GM12872 (cell line): ENCODE measurements around the gene ZNF579.

Experiments used
- TF ChIP-seq, protein P1 (sequence below): IDR thresholded peaks from 3 replicates; pipeline ENCODE4 v1.5.1; 2011; ENCODE audit warnings: low read depth, mild to moderate bottlenecking, low read length, moderate library complexity; ENCODE audit not compliant: insufficient read depth

ZNF579 gene

DNA sequence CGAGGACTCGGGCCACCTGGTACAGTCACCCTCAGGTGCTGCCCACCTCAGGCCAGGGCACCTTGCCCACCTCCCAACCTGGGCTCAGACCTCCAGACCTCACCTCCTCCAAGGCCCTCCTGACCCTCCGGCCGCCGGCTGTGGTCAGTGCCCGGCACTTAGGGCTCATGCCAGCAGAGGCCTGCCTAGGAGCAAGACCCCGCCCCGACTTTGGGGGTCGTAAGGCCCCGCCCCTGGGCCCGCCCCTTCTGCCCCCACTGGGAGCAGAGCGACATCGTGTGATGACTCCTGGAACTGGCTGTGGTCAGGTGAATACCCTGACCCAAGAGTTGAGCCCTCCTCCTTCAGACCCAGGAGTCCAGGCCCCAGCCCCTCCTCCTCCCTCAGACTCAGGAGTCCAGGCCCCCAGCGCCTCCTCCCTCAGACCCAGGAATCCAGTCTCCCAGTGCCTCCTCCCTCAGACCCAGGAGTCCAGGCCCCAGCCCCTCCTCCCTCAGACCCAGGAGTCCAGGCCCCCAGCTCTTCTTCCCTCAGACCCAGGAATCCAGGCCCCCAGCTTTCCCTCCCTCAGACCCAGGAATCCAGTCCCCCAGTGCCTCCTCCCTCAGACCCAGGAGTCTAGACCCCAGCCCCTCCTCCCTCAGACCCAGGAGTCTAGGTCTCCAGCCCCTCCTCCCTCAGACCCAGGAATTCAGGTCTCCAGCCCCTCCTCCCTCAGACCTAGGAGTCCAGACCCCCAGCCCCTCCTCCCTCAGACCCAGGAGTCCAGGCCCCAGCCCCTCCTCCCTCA, 43.5 kb downstream of the ZNF579 start, which contains the start of gene SBK2:
TSS of gene SBK2 (minus strand) at position 183 of the 790 bp plus-strand sequence. CDS start 839 bp downstream, outside the sequence.
- TF ChIP-seq, protein P1, sequence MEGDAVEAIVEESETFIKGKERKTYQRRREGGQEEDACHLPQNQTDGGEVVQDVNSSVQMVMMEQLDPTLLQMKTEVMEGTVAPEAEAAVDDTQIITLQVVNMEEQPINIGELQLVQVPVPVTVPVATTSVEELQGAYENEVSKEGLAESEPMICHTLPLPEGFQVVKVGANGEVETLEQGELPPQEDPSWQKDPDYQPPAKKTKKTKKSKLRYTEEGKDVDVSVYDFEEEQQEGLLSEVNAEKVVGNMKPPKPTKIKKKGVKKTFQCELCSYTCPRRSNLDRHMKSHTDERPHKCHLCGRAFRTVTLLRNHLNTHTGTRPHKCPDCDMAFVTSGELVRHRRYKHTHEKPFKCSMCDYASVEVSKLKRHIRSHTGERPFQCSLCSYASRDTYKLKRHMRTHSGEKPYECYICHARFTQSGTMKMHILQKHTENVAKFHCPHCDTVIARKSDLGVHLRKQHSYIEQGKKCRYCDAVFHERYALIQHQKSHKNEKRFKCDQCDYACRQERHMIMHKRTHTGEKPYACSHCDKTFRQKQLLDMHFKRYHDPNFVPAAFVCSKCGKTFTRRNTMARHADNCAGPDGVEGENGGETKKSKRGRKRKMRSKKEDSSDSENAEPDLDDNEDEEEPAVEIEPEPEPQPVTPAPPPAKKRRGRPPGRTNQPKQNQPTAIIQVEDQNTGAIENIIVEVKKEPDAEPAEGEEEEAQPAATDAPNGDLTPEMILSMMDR, result peak; percentile 26; the same call in 1 of the 3 replicates

DNA sequence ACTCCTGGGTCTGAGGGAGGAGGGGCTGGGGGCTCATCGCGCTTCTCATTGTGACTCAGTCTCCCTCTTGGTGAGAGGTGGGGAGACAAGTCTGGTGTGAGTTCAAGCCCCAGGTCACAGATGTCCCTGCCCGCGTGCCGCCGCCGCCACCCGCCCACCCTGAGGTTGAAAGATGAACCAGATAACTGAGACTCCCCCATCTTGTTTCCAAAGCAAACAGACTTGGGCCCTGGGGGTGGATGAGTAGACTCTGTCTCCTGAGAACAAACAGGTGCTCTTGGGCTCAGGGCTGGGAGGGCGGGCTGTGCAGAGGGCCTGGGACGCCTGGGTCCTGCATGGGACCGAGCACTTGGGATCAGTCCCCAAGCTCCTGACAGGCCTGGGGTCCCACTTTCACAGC, 44.3 kb downstream of the ZNF579 start:
- TF ChIP-seq, protein P1, result no peak

DNA sequence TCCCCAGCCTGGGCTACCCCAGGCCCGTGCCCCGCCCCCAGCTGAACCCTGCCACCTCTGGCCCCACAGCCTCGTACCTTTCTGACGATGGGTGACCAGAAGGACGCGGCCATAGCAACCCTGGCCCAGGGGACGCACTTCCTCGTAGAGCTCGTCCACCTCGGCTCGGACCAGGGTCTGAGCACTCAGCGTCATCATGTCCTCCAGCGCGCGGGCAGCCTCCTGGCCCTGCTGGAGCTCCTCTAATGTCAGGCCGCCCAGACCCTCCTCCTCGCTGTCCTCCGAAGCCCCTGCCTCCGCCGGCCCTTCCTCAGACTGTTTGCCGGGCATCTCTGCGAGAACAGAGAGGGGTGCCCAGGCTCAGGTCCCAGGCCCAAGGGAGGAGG, 44.7 kb downstream of the ZNF579 start:
- TF ChIP-seq, protein P1, result no peak

DNA sequence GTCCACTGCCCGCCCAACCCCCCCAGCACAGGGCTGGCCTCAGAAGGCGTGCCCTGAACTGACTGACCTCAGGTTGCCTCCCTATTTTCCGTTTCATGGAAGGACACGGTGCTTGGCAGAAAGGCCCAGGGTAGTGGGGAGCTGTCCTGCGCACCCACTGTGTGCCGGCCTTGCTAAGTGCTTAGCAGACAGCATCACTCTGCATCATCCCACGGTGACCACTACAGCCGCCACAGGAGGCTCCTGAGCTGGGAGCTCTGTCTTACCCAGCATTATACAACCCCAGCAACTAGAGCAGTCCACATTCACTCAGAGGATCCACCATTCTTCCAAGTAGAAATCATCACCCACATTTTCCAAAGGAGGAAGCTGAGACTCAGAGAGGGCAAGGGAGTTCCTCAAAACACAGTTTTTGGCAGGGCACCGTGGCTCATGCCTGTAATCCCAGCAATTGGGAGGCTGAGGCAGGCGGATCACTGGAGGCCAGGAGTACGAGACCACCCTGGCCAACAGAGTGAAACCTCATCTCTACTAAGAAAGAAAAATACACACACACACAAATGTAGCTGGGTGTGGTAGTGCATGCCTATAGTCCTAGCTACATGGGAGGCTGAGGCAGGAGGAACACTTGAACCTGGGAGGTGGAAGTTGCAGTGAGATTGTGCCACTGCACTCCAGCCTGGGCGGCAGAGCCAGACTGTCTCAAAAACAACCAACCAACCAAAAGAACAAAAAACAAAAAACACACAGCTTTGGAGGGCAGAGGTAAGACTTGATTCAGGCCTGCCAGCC, 45.3 kb downstream of the ZNF579 start:
- TF ChIP-seq, protein P1, result no peak

DNA sequence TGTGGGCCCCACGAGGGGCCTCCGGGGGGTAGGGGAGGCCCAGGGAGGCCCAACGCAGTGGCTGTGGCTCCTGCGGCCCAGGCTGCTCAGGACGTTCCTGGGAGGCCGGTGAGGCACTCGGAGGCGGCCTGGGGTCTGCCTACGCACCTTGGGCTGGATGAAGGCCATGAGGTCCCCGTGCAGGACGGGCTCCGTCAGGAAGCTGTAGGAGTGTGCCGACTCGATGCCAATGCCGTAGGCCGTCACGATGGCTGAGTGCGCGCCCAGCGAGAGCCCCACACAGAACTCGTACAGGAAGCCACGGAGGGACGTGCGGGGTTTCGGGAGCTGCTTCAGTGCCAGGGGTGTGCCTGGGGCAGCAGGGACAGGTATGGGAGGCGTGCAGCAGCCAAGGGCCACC, 49.7 kb downstream of the ZNF579 start:
- TF ChIP-seq, protein P1, result no peak

DNA sequence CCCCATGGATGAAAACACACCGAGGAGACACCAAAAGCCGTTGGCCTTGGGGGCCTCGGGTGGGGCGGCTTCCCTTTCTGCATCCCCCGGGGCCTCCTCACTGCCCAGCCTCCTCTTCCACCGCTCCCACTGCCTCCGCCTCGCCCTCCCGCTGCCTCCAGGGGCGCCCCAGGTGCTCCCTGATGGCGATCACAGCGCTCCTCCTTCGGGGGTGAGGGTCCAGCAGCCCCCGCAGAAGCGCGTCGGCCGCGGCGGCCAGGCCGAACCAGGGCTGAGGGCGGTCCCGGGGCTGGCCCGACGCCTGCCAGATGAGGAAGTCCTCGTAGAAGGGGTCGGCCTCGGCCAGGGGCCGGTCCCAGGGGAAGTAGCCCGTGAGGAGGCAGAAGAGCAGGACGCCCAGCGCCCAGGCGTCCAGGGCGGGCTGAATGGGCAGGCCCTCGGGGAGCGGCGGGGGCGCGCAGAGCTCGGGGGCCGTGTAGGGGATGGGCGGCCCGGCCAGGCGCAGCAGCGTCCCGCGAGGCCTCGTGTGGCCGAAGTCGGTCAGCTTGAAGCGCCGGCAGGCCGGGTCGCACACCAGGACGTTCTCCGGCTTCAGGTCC, 50.9 kb downstream of the ZNF579 start:
- TF ChIP-seq, protein P1, result no peak
